SK-N-SH (cell line): Measurements from ENCODE around the gene DHRSX.

Experiments
- CTCF ChIP-seq: fragments of 200-600 bp; sonication (generic); IDR thresholded peaks from 2 replicates; pipeline ENCODE4 v1.6.1; 2017; ENCODE audit warnings: antibody characterized with exemption, mild to moderate bottlenecking, moderate library complexity
- GABPA ChIP-seq: IDR thresholded peaks from 2 replicates; pipeline ENCODE4 v1.4.0; 2012; ENCODE audit warnings: low read depth, mild to moderate bottlenecking
- JUND ChIP-seq: IDR thresholded peaks from 2 replicates; pipeline ENCODE4 v1.4.0; 2012
- MAX ChIP-seq: IDR thresholded peaks from 2 replicates; pipeline ENCODE4 v1.4.0; 2012; ENCODE audit warnings: low read depth
- MXI1 ChIP-seq: IDR thresholded peaks from 2 replicates; pipeline ENCODE4 v1.6.1; 2012; ENCODE audit warnings: mild to moderate bottlenecking, low read depth, low read length, improper control_type of control experiment
- NRF1 ChIP-seq: IDR thresholded peaks from 2 replicates; pipeline ENCODE4 v1.6.1; 2012; ENCODE audit warnings: low read depth, mild to moderate bottlenecking, low read length
- RFX5 ChIP-seq: IDR thresholded peaks from 2 replicates; pipeline ENCODE4 v1.6.1; 2012; ENCODE audit warnings: mild to moderate bottlenecking, improper control_type of control experiment, low read length
- TCF12 ChIP-seq: IDR thresholded peaks from 2 replicates; pipeline ENCODE4 v1.4.0; 2012

- no peak for TF ChIP-seq CTCF
- no peak for TF ChIP-seq RFX5
- TF ChIP-seq MAX, result no peak
- no peak for TF ChIP-seq MXI1
- no peak for TF ChIP-seq GABPA
- no peak for TF ChIP-seq JUND
- TF ChIP-seq TCF12, result no peak
- TF ChIP-seq NRF1, result no peak
Measured at GRCh38 chrX:2348211-2348610, 152.6 kb downstream of the DHRSX start.
